Measurements from ENCODE around the gene MAPKAPK5.

DNA sequence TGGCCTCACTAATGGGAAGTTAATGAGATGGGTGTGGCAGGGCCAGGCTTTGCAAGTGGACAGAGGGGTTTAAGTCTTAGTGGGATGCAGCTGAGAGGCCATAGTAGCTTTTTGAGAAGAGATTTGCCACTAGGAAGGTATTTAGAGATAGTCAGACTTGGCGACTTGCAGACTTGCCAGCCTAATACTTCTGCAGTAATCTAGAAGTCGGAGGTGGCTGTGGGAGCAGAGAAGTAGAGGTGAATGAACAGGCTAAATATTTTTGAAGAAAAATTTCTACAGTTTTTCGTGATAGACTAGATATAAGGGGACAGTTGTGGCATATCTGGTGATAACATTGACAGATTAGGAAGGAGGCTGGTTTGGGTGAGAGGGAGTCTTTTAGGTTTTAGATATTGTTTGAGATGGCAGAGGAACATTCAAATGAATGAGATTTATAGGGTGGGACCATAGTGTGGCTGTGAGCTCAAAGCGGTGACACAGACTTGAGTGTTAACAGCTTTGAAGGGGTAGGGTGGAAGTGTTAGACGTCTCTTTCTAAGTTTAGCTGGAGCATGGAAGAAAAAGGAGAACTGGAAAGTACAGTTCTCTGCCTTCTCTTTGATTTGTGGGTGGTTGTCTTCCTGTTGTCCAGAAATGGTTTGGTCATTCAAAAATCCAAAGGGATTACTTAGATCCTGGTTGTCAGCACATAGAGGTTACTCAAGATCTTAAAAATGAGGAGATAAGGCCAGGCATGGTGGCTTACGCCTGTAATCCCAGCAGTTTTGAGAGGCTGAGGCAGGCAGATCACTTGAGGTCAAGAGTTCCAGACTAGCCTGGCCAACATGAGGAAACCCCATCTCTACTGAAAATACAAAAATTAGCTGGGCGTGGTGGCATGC, 44.9 kb downstream of the MAPKAPK5 start:
- TF ChIP-seq POLR2A (IDR thresholded peaks at IDR 0.05) (no peak), EP300 (IDR thresholded peaks at IDR 0.05) (no peak), POLR2AphosphoS5 (IDR thresholded peaks at IDR 0.05) (no peak)
- TF ChIP-seq, protein P1, sequence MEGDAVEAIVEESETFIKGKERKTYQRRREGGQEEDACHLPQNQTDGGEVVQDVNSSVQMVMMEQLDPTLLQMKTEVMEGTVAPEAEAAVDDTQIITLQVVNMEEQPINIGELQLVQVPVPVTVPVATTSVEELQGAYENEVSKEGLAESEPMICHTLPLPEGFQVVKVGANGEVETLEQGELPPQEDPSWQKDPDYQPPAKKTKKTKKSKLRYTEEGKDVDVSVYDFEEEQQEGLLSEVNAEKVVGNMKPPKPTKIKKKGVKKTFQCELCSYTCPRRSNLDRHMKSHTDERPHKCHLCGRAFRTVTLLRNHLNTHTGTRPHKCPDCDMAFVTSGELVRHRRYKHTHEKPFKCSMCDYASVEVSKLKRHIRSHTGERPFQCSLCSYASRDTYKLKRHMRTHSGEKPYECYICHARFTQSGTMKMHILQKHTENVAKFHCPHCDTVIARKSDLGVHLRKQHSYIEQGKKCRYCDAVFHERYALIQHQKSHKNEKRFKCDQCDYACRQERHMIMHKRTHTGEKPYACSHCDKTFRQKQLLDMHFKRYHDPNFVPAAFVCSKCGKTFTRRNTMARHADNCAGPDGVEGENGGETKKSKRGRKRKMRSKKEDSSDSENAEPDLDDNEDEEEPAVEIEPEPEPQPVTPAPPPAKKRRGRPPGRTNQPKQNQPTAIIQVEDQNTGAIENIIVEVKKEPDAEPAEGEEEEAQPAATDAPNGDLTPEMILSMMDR (IDR thresholded peaks at IDR 0.05): no peak
